ENCODE results near the gene FUT3.

FUT3 gene

GRCh38 chr19:5799247-5800241, 51.7 kb downstream of the FUT3 start:
- DNase-seq: no peak

- no peak for DNase-seq
Measured at GRCh38 chr19:5798244-5798643, 53.0 kb downstream of the FUT3 start.

GRCh38 chr19:5795382-5795919, 55.8 kb downstream of the FUT3 start:
- no peak for DNase-seq

DNA sequence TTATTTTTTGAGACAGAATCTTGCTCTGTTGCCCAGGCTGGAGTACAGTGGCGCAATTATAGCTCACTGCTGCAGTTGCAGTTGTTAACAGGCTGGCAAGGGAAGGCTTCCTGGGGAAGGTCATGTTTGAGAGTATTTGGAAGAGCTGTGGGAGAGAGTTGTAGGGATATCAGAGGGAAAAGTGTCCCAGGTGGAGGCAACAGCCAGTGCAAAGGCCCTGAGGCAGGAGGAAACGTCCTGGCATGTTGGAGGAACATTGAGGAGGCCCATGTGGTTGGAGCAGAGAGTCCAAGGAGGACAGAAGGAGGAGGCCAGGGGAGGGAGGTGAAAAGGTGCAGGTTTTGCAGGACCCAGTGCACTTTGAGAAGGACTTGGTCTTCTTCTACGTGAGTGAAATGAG, 58.1 kb downstream of the FUT3 start:
- no peak for DNase-seq
